GM10248 (cell line): ENCODE data around the gene PFKL.

Source experiments
- CTCF ChIA-PET: fragments of 300-600 bp; sonication (Branson Sonifier 250); formaldehyde crosslinking; extraction: SDS; loops from one replicate; lab custom pipeline; 2021; ENCODE audit warnings: antibody characterized with exemption; lab: Yijun Ruan, JAX
- POLR2A ChIA-PET: fragments of 350-650 bp; sonication (Branson Sonifier 250); formaldehyde crosslinking; extraction: SDS; loops from one replicate; lab custom pipeline; 2020; ENCODE audit warnings: antibody characterized with exemption; lab: Yijun Ruan, JAX
- DNase-seq: peaks from one replicate; pipeline ENCODE4 v3.0.0; 2012; ENCODE audit errors: extremely low spot score
- CTCF ChIP-seq: IDR thresholded peaks from 2 replicates; pipeline ENCODE4 v1.5.1; 2012; ENCODE audit warnings: mild to moderate bottlenecking, low read depth; ENCODE audit errors: extremely low read depth, missing control alignments, control extremely low read depth

PFKL gene

GRCh38 chr21:44344541-44345183 lies 44.8 kb downstream of the PFKL start:
- DNase-seq = no peak
- ChIA-PET POLR2A (no interaction called here), CTCF (interaction anchor here (1.3 kb wide), 1 partner anchor 10 kb away, joined by 3 read pairs; no protein-coding TSS in a partner anchor)
- TF ChIP-seq CTCF = no peak

DNA sequence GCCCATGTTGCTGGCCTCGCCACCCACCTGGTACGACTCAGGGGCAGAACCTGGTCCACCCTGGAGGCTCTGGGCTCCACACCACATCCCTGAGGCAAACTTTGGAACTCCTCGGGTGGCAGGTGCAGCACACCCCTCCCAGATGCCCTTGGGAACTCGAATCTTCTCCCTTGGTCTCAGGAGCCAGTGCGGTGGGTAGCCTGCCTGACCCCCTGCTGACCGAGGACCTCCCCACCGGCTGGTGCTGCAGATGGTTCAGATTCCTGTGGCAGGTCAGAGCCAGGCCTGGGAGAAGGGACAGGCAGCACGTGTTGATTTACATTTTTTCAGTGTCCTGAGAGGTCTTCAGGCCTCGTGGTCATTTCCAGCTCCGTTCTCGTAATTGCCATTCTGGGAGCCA lies 45.6 kb downstream of the PFKL start:
- no peak for TF ChIP-seq CTCF
- POLR2A ChIA-PET = no interaction called here
- DNase-seq = no peak
- CTCF ChIA-PET = no interaction called here

DNA sequence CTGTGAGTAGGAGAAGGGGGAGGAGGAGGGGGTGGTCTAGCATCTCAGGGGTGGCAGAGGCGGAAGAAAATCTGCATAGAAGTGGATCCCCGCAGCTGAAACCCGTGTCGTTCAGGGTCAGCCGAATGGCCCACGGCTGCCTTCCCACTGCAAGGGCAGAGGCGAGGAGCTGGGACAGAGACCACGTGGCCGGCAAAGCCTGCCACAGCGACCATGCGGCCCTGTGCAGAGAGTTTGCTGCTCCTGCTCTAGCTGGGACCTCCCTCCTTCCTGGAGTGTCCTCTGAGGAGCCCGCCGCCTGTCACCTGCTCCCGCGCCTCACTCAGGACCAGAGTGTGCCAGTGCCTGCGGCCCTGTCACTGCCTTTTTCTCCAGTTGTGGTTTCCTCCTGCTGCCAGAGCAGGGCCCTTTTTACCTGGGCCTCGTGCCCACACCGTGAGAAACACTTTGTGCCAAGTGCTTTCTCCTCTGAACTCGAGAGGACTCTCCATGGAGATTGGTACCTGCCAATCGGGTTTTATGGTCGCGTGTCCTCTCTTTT lies 48.1 kb downstream of the PFKL start:
- no peak for DNase-seq
- TF ChIP-seq CTCF = no peak
- CTCF ChIA-PET = no interaction called here
- POLR2A ChIA-PET = no interaction called here

DNA sequence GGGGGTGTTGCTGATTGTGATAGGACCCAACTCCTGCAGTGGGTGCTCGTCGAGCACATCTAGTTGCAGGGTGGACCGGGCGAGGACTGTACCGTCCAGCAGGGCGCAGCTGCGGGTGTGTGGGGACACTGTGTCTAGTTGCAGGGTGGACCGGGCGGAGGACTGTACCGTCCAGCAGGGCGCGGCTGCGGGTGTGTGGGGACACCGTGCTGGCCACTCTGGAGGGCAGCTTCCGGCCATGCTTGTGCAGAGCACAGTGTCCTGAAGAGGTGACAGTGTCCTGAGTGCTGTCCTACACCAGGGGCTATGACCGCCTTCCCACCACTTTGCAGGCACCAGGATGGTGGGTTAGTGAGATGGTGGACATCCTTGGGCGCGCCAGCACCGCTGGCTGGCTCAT lies 49.0 kb downstream of the PFKL start:
- no peak for TF ChIP-seq CTCF
- CTCF ChIA-PET = no interaction called here
- no peak for DNase-seq
- POLR2A ChIA-PET = no interaction called here

DNA sequence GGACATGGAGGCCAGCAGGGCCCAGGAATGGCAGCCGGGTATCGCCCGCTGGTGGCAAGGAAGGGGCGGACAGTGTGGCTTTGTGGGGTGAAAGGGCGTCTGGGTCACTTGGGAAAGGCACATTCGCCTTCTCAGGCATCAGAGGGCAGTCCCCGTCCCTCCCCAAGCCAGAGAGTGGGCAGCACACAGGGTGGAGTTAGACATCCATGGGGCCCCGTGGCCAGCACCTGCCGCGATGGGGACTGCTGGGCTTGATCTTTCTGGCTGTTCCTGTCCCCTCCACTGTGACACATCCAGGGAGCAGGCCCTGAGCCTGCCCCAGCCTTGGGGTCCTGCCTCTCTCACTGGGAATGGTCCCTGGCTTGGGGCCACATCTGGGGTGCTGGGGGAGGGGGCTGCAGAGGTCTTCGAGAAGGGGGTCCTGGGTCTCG lies 49.6 kb downstream of the PFKL start:
- ChIA-PET CTCF (no interaction called here), POLR2A (no interaction called here)
- DNase-seq = no peak
- no peak for TF ChIP-seq CTCF

- ChIA-PET CTCF (no interaction called here), POLR2A (no interaction called here)
- no peak for TF ChIP-seq CTCF
- no peak for DNase-seq
These were observed 50.3 kb downstream of the PFKL start for GRCh38 chr21:44349847-44350772.
